Bronchial epithelial cell (primary cell): Measurements from ENCODE around the gene KCNS3. TPM values are rescaled to one million over a fixed set of nuclear protein-coding genes. Genes with fewer than 3 reads are reported as not detected.

ENCODE experiments used
- DNase-seq: peaks from one replicate; pipeline ENCODE4 v3.0.0-alpha.2; 2010; ENCODE audit warnings: low read depth
- FAIRE-seq: peaks from 2 replicates; lab custom pipeline; 2011; peaks lifted over from hg19 to GRCh38; lab: Jason Lieb, UNC
- H3K27me3 ChIP-seq: 2 replicates; pipeline ENCODE4 v1.5.1; 2011; ENCODE audit warnings: low read length; ENCODE audit not compliant: control insufficient read depth, insufficient read depth
- H3K36me3 ChIP-seq: 2 replicates; pipeline ENCODE4 v1.5.1; 2011; ENCODE audit warnings: low read length; ENCODE audit not compliant: control insufficient read depth, insufficient read depth
- H3K4me3 ChIP-seq: 2 replicates; pipeline ENCODE4 v1.5.1; 2011; ENCODE audit warnings: mild to moderate bottlenecking, low read depth, low read length, control low read depth
- total RNA-seq: library from RNA; depleted of rRNA; stranded (reverse); fragments of >200 nt; gene quantifications from 2 replicates; pipeline ENCODE4 v1.2.1, GENCODE V29; 2014
- TF ChIP-seq, protein P1 (sequence below): IDR thresholded peaks from 2 replicates; pipeline ENCODE4 v1.5.1; 2011; ENCODE audit warnings: mild to moderate bottlenecking, moderate library complexity, low read length, control low read depth, inconsistent platforms; ENCODE audit not compliant: insufficient read depth, severe bottlenecking

KCNS3 gene
- total RNA-seq, 1 donor from 2014 or later = 6.8 TPM

DNA sequence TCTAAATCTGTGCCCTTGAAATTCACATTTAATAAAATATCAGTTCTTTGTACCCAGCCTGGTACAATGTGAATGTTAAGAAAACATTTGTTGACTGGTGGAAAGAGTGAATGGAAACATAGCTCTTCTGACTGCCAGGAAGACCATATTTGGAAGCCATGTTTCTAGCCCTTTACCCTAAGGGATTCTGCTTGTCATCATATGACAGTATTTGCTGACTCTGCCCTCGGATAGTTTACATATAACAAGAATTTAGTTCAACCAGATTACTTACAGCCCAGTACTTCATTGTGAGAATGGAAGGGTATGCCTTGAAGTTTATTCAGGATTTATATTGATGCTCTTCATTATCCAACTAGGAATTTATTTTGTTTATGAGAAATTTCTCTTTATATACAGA lies 13.8 kb upstream of the KCNS3 start:
- TF ChIP-seq, protein P1, sequence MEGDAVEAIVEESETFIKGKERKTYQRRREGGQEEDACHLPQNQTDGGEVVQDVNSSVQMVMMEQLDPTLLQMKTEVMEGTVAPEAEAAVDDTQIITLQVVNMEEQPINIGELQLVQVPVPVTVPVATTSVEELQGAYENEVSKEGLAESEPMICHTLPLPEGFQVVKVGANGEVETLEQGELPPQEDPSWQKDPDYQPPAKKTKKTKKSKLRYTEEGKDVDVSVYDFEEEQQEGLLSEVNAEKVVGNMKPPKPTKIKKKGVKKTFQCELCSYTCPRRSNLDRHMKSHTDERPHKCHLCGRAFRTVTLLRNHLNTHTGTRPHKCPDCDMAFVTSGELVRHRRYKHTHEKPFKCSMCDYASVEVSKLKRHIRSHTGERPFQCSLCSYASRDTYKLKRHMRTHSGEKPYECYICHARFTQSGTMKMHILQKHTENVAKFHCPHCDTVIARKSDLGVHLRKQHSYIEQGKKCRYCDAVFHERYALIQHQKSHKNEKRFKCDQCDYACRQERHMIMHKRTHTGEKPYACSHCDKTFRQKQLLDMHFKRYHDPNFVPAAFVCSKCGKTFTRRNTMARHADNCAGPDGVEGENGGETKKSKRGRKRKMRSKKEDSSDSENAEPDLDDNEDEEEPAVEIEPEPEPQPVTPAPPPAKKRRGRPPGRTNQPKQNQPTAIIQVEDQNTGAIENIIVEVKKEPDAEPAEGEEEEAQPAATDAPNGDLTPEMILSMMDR = no peak
- DNase-seq (no peak), FAIRE-seq (no peak)
- H3K4me3 ChIP-seq = no peak overlapping the region
- H3K27me3 ChIP-seq = peaks cover 2% of the 10 kb centered on the region
- no peaks in the 10 kb centered on the region for H3K36me3 ChIP-seq

DNA sequence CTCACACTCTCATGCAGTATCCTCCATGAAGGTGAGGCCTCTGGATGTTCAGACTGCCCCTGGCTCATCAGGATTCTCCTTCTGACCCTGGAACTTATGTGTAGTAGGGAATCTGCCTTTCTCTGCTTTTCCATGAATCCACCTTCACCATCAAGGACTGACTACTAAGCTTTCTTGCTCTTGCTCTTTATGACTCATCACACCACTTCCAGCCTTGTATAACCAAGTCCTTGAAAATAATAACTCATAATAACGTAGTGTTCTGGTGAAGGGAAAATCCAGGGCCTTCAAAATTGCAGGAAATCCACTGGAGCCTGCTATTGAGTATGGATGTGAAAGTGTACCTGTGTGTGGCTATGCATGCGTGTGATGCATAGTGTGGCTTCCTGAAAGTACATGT lies 11.3 kb upstream of the KCNS3 start:
- H3K27me3 ChIP-seq = no peaks in the 10 kb centered on the region
- FAIRE-seq (no peak), DNase-seq (peak; percentile 41)
- no peaks in the 10 kb centered on the region for H3K36me3 ChIP-seq
- TF ChIP-seq, protein P1 = no peak
- H3K4me3 ChIP-seq = no peak overlapping the region

DNA sequence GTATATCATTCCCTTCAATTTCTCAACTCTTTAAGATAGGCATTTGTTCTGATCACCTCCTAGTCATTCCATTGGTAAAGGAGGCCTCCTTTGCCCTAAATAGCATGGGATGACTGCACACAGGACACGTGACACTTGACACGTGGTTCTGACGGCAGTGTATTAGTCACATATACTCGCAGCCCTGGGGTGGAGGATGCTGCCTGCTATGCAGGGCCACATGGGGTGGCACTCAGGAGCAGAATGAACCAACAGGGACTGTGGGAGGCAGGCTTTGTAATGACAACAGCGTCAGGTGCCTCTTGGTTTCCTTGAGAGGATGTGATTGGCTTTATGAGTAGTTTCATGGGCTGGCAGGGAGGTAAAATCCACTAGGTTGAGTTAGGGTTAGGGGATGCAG lies 9.3 kb upstream of the KCNS3 start:
- DNase-seq (peak; percentile 26), FAIRE-seq (no peak)
- Histone ChIP-seq H3K36me3 (no peaks in the 10 kb centered on the region), H3K27me3 (peaks cover 2% of the 10 kb centered on the region), H3K4me3 (no peak overlapping the region)
- TF ChIP-seq, protein P1 = no peak

DNA sequence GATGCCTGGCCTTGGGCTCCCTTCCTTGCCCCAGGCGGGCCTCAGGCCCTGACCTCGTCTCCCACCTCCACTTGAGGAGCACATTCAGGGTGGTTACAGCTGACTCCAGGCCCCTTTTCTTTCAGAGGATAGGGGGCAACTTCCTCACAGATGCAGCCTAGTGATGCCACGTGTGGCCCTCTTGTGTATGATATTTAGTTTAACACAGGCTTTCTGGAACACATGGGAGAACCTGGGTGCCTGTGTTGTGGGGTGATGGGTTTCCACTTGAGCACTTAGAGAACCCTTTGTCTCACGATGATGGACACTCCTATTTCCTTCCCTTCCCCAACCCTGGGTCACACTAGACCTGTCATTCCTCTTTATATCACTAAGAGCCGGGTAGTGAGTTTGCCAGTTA lies 6.8 kb upstream of the KCNS3 start:
- FAIRE-seq (no peak), DNase-seq (no peak)
- H3K4me3 ChIP-seq = no peak overlapping the region
- no peaks in the 10 kb centered on the region for H3K36me3 ChIP-seq
- TF ChIP-seq, protein P1 = no peak
- H3K27me3 ChIP-seq = peaks cover 2% of the 10 kb centered on the region

DNA sequence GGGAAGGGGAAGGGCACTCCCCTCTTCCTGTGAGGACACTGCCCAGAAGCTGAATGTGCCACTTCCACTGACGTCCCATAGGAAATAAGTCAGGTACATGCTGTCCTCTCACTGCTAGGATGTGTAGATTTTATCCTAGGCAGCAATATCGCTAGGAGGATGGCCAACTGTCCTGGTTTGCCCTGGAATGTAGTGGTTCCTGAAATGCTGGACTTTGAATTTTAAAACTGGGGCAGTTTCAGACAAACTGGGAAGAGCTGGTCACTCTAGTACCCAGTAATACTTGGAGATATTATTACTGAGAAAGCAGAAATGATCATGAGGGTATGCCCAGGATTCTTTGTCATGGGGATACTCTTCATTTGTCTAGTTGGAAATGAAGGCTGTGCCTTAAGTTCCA lies 5.4 kb upstream of the KCNS3 start:
- Histone ChIP-seq H3K27me3 (peaks cover 8% of the 10 kb centered on the region), H3K4me3 (no peak overlapping the region), H3K36me3 (no peaks in the 10 kb centered on the region)
- no peak for DNase-seq
- TF ChIP-seq, protein P1 = no peak
- FAIRE-seq = no peak

DNA sequence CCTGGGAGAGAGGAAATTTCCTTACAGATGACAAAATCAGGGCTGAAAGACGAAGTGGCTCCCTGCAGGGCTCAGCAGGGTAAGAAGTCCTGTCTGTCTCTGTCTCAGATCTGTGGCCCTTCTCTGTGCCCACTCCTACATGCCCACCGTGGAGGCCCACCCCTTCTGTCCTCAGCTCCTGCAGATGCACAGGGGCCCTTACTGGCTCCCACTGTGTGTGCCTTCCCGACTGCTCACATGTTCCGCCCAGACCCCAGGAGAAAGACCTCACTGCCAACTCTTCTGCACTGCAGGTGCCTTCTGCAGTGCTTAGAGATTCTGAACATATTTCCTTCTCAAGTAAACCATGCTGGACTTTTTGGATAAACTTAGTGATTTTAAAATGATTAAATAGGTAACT lies 1.9 kb upstream of the KCNS3 start:
- H3K4me3 ChIP-seq = no peak overlapping the region
- no peak for FAIRE-seq
- TF ChIP-seq, protein P1 = no peak
- no peaks in the 10 kb centered on the region for H3K36me3 ChIP-seq
- peaks cover 9% of the 10 kb centered on the region for H3K27me3 ChIP-seq
- no peak for DNase-seq
